Rectal smooth muscle tissue (tissue), 1 donor: ENCODE measurements around the gene TJAP1.

Experiments used
- H3K27ac ChIP-seq: one replicate; pipeline ENCODE4 v1.7.0; 2013; ENCODE audit warnings: low read depth, low read length, inconsistent platforms
- H3K27me3 ChIP-seq: one replicate; pipeline ENCODE4 v1.7.0; 2013; ENCODE audit warnings: low read length; ENCODE audit not compliant: control insufficient read depth, insufficient read depth
- H3K36me3 ChIP-seq: one replicate; pipeline ENCODE4 v1.7.0; 2013; ENCODE audit warnings: low read length; ENCODE audit not compliant: control insufficient read depth, insufficient read depth
- H3K4me1 ChIP-seq: one replicate; pipeline ENCODE4 v1.7.0; 2013; ENCODE audit warnings: low read length; ENCODE audit not compliant: control insufficient read depth, insufficient read depth
- H3K4me3 ChIP-seq: one replicate; pipeline ENCODE4 v1.7.0; 2013; ENCODE audit warnings: low read length
- H3K9ac ChIP-seq: one replicate; pipeline ENCODE4 v1.7.0; 2013; ENCODE audit warnings: low read length

The TJAP1 gene

DNA sequence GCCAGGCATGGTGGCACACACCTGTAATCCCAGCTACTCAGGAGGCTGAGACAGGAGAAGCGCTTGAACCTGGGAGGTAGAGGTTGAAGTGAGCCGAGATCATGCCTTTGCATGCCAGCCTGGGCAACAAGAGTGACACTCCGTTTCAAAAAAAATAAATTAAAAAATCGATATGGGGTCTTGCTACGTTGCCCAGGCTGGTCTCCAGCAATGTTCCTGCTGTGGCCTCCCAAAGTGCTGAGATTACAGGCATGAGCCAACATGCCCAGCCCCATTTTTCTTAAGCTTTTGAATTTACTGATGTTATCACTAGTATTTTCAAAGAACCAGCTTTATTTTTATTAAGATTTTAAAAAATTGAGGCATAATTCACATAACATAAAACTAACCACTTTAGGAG is 63.1 kb downstream of the TJAP1 start:
- Histone ChIP-seq H3K27me3 (no peaks in the 10 kb centered on the region), H3K4me3 (no peak overlapping the region), H3K36me3 (peaks cover 8% of the 10 kb centered on the region), H3K4me1 (no peaks in the 10 kb centered on the region), H3K9ac (no peak overlapping the region), H3K27ac (no peak overlapping the region)

GRCh38 chr6:43541774-43542471 is 64.6 kb downstream of the TJAP1 start:
- no peaks in the 10 kb centered on the region for H3K4me1 ChIP-seq
- H3K36me3 ChIP-seq = peaks cover 8% of the 10 kb centered on the region

GRCh38 chr6:43544461-43544860 is 67.1 kb downstream of the TJAP1 start:
- Histone ChIP-seq H3K36me3 (peaks cover 17% of the 10 kb centered on the region), H3K27ac (no peak overlapping the region), H3K9ac (no peak overlapping the region), H3K4me1 (no peaks in the 10 kb centered on the region), H3K27me3 (no peaks in the 10 kb centered on the region), H3K4me3 (no peak overlapping the region)

More at GRCh38 chr6:43541774-43542471, 64.6 kb downstream of the TJAP1 start:
- Histone ChIP-seq H3K27ac (no peak overlapping the region), H3K4me3 (no peak overlapping the region), H3K27me3 (no peaks in the 10 kb centered on the region), H3K9ac (no peak overlapping the region)

- no peak overlapping the region for H3K27ac ChIP-seq
- H3K9ac ChIP-seq = no peak overlapping the region
- no peaks in the 10 kb centered on the region for H3K4me1 ChIP-seq
- H3K4me3 ChIP-seq = no peak overlapping the region
- H3K36me3 ChIP-seq = peaks cover 22% of the 10 kb centered on the region
- H3K27me3 ChIP-seq = no peaks in the 10 kb centered on the region
Observed at GRCh38 chr6:43547222-43547621, 69.9 kb downstream of the TJAP1 start.
